ENCODE results near the gene VIT.

GRCh38 chr2:36780231-36780839 lies 83.8 kb downstream of the VIT start:
- TF ChIP-seq, protein P1, sequence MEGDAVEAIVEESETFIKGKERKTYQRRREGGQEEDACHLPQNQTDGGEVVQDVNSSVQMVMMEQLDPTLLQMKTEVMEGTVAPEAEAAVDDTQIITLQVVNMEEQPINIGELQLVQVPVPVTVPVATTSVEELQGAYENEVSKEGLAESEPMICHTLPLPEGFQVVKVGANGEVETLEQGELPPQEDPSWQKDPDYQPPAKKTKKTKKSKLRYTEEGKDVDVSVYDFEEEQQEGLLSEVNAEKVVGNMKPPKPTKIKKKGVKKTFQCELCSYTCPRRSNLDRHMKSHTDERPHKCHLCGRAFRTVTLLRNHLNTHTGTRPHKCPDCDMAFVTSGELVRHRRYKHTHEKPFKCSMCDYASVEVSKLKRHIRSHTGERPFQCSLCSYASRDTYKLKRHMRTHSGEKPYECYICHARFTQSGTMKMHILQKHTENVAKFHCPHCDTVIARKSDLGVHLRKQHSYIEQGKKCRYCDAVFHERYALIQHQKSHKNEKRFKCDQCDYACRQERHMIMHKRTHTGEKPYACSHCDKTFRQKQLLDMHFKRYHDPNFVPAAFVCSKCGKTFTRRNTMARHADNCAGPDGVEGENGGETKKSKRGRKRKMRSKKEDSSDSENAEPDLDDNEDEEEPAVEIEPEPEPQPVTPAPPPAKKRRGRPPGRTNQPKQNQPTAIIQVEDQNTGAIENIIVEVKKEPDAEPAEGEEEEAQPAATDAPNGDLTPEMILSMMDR (conservative IDR thresholded peaks at IDR 0.05 in 1 of 2, IDR thresholded peaks at IDR 0.05 in 1 of 2; ENCODE audit: extremely low read depth in 1 of 2, insufficient read depth in 1 of 2, low read depth in 1 of 2, low read length in 2 of 2) = peak; percentile 72 to 84
- no peak for TF ChIP-seq EZH2 (IDR thresholded peaks at IDR 0.05; ENCODE audit: borderline replicate concordance, low read length)
